Measurements from ENCODE around the gene ZC3H18.

ZC3H18 gene

GRCh38 chr16:88597856-88598491 is 27.8 kb downstream of the ZC3H18 start:
- TF ChIP-seq ZFX (IDR thresholded peaks at IDR 0.05; ENCODE audit: borderline replicate concordance) (no peak), CTCF (IDR thresholded peaks at IDR 0.05) (no peak)
- H3K27ac ChIP-seq = no peak overlapping the region

- H3K27ac ChIP-seq = no peak overlapping the region
- TF ChIP-seq CTCF (IDR thresholded peaks at IDR 0.05) (no peak), ZFX (IDR thresholded peaks at IDR 0.05; ENCODE audit: borderline replicate concordance) (no peak)
These were observed 29.0 kb downstream of the ZC3H18 start for GRCh38 chr16:88599092-88599733.

- TF ChIP-seq ZFX (IDR thresholded peaks at IDR 0.05; ENCODE audit: borderline replicate concordance) (no peak), CTCF (IDR thresholded peaks at IDR 0.05) (no peak)
These were observed 29.8 kb downstream of the ZC3H18 start for GRCh38 chr16:88599825-88600538.

GRCh38 chr16:88600539-88600896 is 30.3 kb downstream of the ZC3H18 start:
- TF ChIP-seq CTCF (IDR thresholded peaks at IDR 0.05) = no peak
- TF ChIP-seq ZFX (IDR thresholded peaks at IDR 0.05; ENCODE audit: borderline replicate concordance) = no peak
- H3K27ac ChIP-seq = no peak overlapping the region

More at GRCh38 chr16:88599825-88600538, 29.8 kb downstream of the ZC3H18 start:
- no peak overlapping the region for H3K27ac ChIP-seq

GRCh38 chr16:88601313-88602036 is 31.3 kb downstream of the ZC3H18 start:
- no peak overlapping the region for H3K27ac ChIP-seq
- no peak for TF ChIP-seq ZFX (IDR thresholded peaks at IDR 0.05; ENCODE audit: borderline replicate concordance)
- no peak for TF ChIP-seq CTCF (IDR thresholded peaks at IDR 0.05)

GRCh38 chr16:88602091-88602490 is 31.9 kb downstream of the ZC3H18 start:
- H3K27ac ChIP-seq = no peak overlapping the region
- TF ChIP-seq ZFX (IDR thresholded peaks at IDR 0.05; ENCODE audit: borderline replicate concordance) (no peak), CTCF (IDR thresholded peaks at IDR 0.05) (no peak)
